NCI-H2196 treated with DMSO at 0.1 percent for 48 hours (cell line): Measurements from ENCODE around the gene SYT11.
A peak's percentile ranks its signal among the peaks of the same experiment; 100 is the strongest.

Source experiments
- DNase-seq: peaks from one replicate; lab custom pipeline; 2025; ENCODE audit not compliant: unreplicated experiment; lab: John Stamatoyannopoulos, UW

SYT11 gene

DNA sequence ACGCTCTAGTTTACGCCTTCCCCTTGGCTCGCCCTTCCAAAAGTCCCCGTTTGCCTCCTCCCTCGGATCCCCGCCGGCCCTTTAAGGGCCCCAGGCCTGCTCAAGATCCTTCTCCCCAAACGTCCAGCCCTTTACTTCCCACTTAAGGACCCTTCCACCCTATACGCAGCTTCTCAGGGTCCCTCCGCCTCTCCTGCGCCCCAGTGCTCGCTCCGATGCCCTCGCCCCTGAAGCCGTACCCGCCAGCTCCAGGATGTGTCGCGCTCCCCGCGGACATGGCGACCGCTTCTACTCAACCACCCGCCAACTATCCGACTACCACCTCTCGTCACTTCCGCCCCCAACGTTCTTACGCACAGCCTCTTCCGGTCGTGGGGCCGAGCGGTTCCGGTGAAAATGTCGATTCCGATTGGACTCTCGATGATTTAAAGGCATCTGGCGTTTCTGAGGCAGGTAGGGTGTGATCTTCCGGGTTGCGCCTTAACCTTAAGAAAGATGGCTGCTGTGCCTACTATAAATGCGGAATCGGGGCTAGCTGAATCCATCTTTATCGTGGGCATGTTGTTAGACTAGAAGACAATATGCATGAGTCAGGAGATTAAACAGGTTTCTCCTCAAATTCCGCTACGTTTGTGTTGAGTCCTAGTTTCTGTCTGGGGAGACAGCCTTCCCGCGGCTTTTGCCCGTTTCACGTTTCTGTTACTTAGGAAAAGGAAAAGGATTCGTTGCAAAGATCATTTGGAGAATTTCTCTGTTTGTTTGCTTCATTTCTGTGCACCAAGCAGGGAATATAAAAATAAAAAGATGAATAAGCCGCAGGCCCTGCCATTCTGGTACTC lies 74.9 kb downstream of the SYT11 start, which contains the start of gene KHDC4:
Gene KHDC4 (minus strand): TSS at position 317 of the 839 bp plus-strand sequence. CDS start 40 bp downstream, at position 277.
- peak; percentile 97 for DNase-seq
